Measurements from ENCODE around the gene USP10.

DNA sequence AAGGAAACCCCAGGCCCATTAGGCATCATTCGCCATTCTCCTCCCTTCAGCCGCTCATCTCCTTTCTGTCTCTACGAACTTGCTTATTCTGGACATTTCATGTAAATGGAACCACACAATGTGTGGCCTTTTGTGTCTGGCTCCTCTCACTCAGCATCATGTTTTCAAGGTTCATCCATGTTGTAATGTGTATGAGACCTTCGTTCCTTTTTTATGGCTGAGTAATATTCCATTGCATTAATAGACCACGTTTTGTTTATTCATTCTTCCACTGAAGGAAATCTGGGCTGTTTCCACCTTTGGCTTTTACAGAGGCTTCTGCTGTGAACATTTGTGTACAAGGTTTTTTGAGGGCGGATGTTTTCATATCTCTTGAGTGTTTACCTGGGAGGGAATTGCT lies 123.2 kb downstream of the USP10 start:
- no peak for TF ChIP-seq EZH2phosphoT487 (IDR thresholded peaks at IDR 0.05; ENCODE audit: borderline replicate concordance, low read length)
- TF ChIP-seq, protein P1, sequence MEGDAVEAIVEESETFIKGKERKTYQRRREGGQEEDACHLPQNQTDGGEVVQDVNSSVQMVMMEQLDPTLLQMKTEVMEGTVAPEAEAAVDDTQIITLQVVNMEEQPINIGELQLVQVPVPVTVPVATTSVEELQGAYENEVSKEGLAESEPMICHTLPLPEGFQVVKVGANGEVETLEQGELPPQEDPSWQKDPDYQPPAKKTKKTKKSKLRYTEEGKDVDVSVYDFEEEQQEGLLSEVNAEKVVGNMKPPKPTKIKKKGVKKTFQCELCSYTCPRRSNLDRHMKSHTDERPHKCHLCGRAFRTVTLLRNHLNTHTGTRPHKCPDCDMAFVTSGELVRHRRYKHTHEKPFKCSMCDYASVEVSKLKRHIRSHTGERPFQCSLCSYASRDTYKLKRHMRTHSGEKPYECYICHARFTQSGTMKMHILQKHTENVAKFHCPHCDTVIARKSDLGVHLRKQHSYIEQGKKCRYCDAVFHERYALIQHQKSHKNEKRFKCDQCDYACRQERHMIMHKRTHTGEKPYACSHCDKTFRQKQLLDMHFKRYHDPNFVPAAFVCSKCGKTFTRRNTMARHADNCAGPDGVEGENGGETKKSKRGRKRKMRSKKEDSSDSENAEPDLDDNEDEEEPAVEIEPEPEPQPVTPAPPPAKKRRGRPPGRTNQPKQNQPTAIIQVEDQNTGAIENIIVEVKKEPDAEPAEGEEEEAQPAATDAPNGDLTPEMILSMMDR (conservative IDR thresholded peaks at IDR 0.05; ENCODE audit: low read depth, low read length), result no peak

Measured in PC-3 (cell line).